GM12878 (cell line): ENCODE results near the gene DPM2. TPM values are rescaled to one million over a fixed set of nuclear protein-coding genes. Genes with fewer than 3 reads are reported as not detected.

Source experiments
- ATAC-seq: fragments of 200-7000 bp; cut with Tn5 transposase; 3 replicates; pipeline ENCODE4 v1.9.1; 2020; ENCODE audit warnings: mild to moderate bottlenecking, moderate library complexity
- BruUV-seq: library from RNA; stranded (reverse); fragments of 400-500 nt; replicated peaks from 2 replicates; lab custom pipeline; 2021; lab: Mats Ljungman, UMichigan
- CTCF ChIA-PET: fragments of 300-600 bp; sonication (Branson Sonifier 250); formaldehyde crosslinking; extraction: SDS; loops from one replicate; lab custom pipeline; 2021; ENCODE audit warnings: inconsistent platforms; lab: Yijun Ruan, JAX
- POLR2A ChIA-PET: fragments of 350-600 bp; formaldehyde crosslinking; extraction: SDS; loops from one replicate; lab custom pipeline; 2021; ENCODE audit warnings: inconsistent platforms; lab: Charles Lee
- RAD21 ChIA-PET: fragments of 300-600 bp; sonication (Branson Sonifier 250); formaldehyde crosslinking; loops from one replicate; lab custom pipeline; 2023; ENCODE audit warnings: antibody characterized with exemption; ENCODE audit not compliant: unreplicated experiment; lab: Charles Lee
- SMC1A ChIA-PET: fragments of 300-600 bp; sonication (Branson Sonifier 250); formaldehyde crosslinking; loops from one replicate; lab custom pipeline; 2023; ENCODE audit not compliant: unreplicated experiment, uncharacterized antibody; lab: Charles Lee
- DNase-seq: peaks from one replicate; pipeline ENCODE4 v3.0.0-alpha.2; 2011; ENCODE audit warnings: low read depth, low spot score
- FAIRE-seq: peaks from 3 replicates; lab custom pipeline; 2011; peaks lifted over from hg19 to GRCh38; lab: Jason Lieb, UNC
- H2AFZ ChIP-seq: 2 replicates; pipeline ENCODE4 v1.6.0; 2011; ENCODE audit warnings: low read depth, low read length, control low read depth; ENCODE audit not compliant: control insufficient read depth
- H3K27ac ChIP-seq: 2 replicates; pipeline ENCODE4 v1.5.1; 2011; ENCODE audit warnings: control low read depth; ENCODE audit not compliant: control insufficient read depth, insufficient read depth
- H3K27me3 ChIP-seq, 2 experiments: replicated peaks in 1 of 2; 2 replicates each; pipeline versions ENCODE4 v1.6.0 to v1.6.1; 2011; ENCODE audit warnings: low read length in 1 of 2; ENCODE audit not compliant: control insufficient read depth in 2 of 2, insufficient read depth in 2 of 2
- H3K36me3 ChIP-seq, 2 experiments: 2 replicates each; pipeline ENCODE4 v1.5.1; 2011; ENCODE audit warnings: low read length in 1 of 2; ENCODE audit not compliant: control insufficient read depth in 2 of 2, insufficient read depth in 2 of 2
- H3K4me1 ChIP-seq: 2 replicates; pipeline ENCODE4 v1.6.1; 2011; ENCODE audit warnings: mild to moderate bottlenecking, low read length, moderate library complexity, mixed read lengths; ENCODE audit not compliant: control insufficient read depth, insufficient read depth
- H3K4me2 ChIP-seq: 2 replicates; pipeline ENCODE4 v1.6.0; 2011; ENCODE audit warnings: control low read depth; ENCODE audit not compliant: control insufficient read depth, insufficient read depth
- H3K4me3 ChIP-seq: fragments of 200-600 bp; sonication (generic); 2 replicates; pipeline ENCODE4 v1.5.1; 2016
- H3K79me2 ChIP-seq: 2 replicates; pipeline ENCODE4 v1.6.0; 2011; ENCODE audit warnings: low read length; ENCODE audit not compliant: control insufficient read depth, insufficient read depth
- H3K9ac ChIP-seq: 2 replicates; pipeline ENCODE4 v1.8.0; 2011; ENCODE audit warnings: low read length, control low read depth, mixed read lengths; ENCODE audit not compliant: control insufficient read depth, insufficient read depth
- H3K9me3 ChIP-seq: replicated peaks from 3 replicates; pipeline ENCODE4 v1.5.1; 2011; ENCODE audit warnings: mild to moderate bottlenecking, low read length; ENCODE audit not compliant: control insufficient read depth, insufficient read depth
- H4K20me1 ChIP-seq: 2 replicates; pipeline ENCODE4 v1.6.0; 2011; ENCODE audit not compliant: control insufficient read depth, insufficient read depth
- BACH1 ChIP-seq: fragments of 450-650 bp; IDR thresholded peaks from 2 replicates; pipeline ENCODE4 v1.6.1; 2017; ENCODE audit warnings: mild to moderate bottlenecking, borderline replicate concordance
- BCLAF1 ChIP-seq: fragments of 450-650 bp; IDR thresholded peaks from 2 replicates; pipeline ENCODE4 v1.6.1; 2017; ENCODE audit warnings: antibody characterized with exemption, mild to moderate bottlenecking, moderate library complexity
- GATAD2B ChIP-seq: fragments of 450-650 bp; conservative IDR thresholded peaks from 2 replicates; pipeline ENCODE4 v1.6.1; 2017; ENCODE audit warnings: low read depth, mild to moderate bottlenecking, moderate library complexity
- HDGF ChIP-seq: fragments of 450-650 bp; IDR thresholded peaks from 2 replicates; pipeline ENCODE4 v1.6.1; 2016; ENCODE audit warnings: antibody characterized with exemption
- IRF5 ChIP-seq: fragments of 450-650 bp; IDR thresholded peaks from 2 replicates; pipeline ENCODE4 v1.6.1; 2017; ENCODE audit warnings: borderline replicate concordance
- KAT2A ChIP-seq: conservative IDR thresholded peaks from 2 replicates; pipeline ENCODE4 v1.6.1; 2011; ENCODE audit warnings: low read depth, low read length; ENCODE audit not compliant: control insufficient read depth
- MEF2A ChIP-seq: IDR thresholded peaks from 2 replicates; pipeline ENCODE4 v1.6.1; 2011; ENCODE audit warnings: low read depth, mild to moderate bottlenecking, low read length, moderate library complexity; ENCODE audit not compliant: insufficient read depth
- MEF2B ChIP-seq: fragments of 450-650 bp; IDR thresholded peaks from 2 replicates; pipeline ENCODE4 v1.6.1; 2018; ENCODE audit warnings: mild to moderate bottlenecking, moderate library complexity; ENCODE audit not compliant: partially characterized antibody, poor library complexity, severe bottlenecking
- MYB ChIP-seq: fragments of 150-350 bp; IDR thresholded peaks from 2 replicates; pipeline ENCODE4 v1.6.1; 2014; ENCODE audit warnings: mild to moderate bottlenecking, low read depth, low read length, borderline replicate concordance
- PAX5 ChIP-seq: IDR thresholded peaks from 2 replicates; pipeline ENCODE4 v1.6.1; 2011; ENCODE audit warnings: low read depth, low read length, borderline replicate concordance
- RBBP5 ChIP-seq: fragments of 200-600 bp; sonication (generic); conservative IDR thresholded peaks from 2 replicates; pipeline ENCODE4 v1.6.1; 2016
- REST ChIP-seq: IDR thresholded peaks from 2 replicates; pipeline ENCODE4 v1.6.1; 2012; ENCODE audit warnings: mild to moderate bottlenecking, low read depth, low read length
- SIX5 ChIP-seq: IDR thresholded peaks from 2 replicates; pipeline ENCODE4 v1.6.1; 2011; ENCODE audit warnings: mild to moderate bottlenecking, low read depth, low read length, moderate library complexity; ENCODE audit not compliant: severe bottlenecking
- TARDBP ChIP-seq: IDR thresholded peaks from 2 replicates; pipeline ENCODE4 v1.6.1; 2016; ENCODE audit warnings: borderline replicate concordance
- YY1 ChIP-seq: IDR thresholded peaks from 2 replicates; pipeline ENCODE4 v1.6.1; 2011; ENCODE audit warnings: low read depth, mild to moderate bottlenecking, low read length
- ZNF217 ChIP-seq: fragments of 450-650 bp; IDR thresholded peaks from 2 replicates; pipeline ENCODE4 v1.6.1; 2017; ENCODE audit warnings: antibody characterized with exemption, mild to moderate bottlenecking
- WGBS: methylation state at CpG from one replicate; pipeline ENCODE4 v1.1.6; 2016; ENCODE audit warnings: low lambda C conversion rate; ENCODE audit not compliant: insufficient replicate concordance, insufficient coverage; ENCODE audit errors: missing lambda C conversion rate; 5-methylcytosine and 5-hydroxymethylcytosine counted together
- in situ Hi-C: fragments of 300-500 bp; cut with MboI; formaldehyde crosslinking; loops from 9 replicates; pipeline ENCODE4 v1.14.3; 2018; ENCODE audit warnings: mixed read lengths
- intact Hi-C: fragments of 100-400 bp; cut with micrococcal nuclease; formaldehyde crosslinking; loops from one replicate; pipeline ENCODE4 v1.14.2; 2022; ENCODE audit not compliant: unreplicated experiment
- polyA plus RNA-seq, 11 experiments: library from polyadenylated mRNA; depleted of rRNA in 4 of 11; unstranded in 6 of 11; stranded (reverse) in 5 of 11; fragments of >200 nt; fragmentation: Nextera tagmentation in 4 of 11; fragmentation: Illumina TruSeq in 1 of 11; extraction: Ambion mirVana in 4 of 11; extraction: Trizol in 1 of 11; gene quantifications; 1 replicate in 1 of 11; 2 replicates in 10 of 11; pipeline versions ENCODE4 v1.2.1 to v1.2.3, GENCODE V29; 2011 to 2016; ENCODE audit warnings: inconsistent platforms in 2 of 11, missing spikeins in 2 of 11, low read depth in 1 of 11
- total RNA-seq, 4 experiments: library from RNA; depleted of rRNA in 3 of 4; stranded (reverse); fragments of >200 nt in 3 of 4; fragmentation: Illumina TruSeq in 1 of 4; extraction: Trizol in 1 of 4; gene quantifications; 2 replicates each; pipeline versions ENCODE4 v1.2.1 to v1.2.3, GENCODE V29; 2013 to 2021

DPM2 gene
- total and polyA plus RNA-seq, 10 of the 15 experiments (the other 5 are each of a cell fraction or from before 2014, with no cell fraction given), result 22.7 to 77.9 (median 44.7) TPM

GRCh38 chr9:127943011-127943662 lies 5.5 kb upstream of the DPM2 start:
- peaks cover 9% of the 10 kb centered on the region for H3K4me1 ChIP-seq
- H3K79me2 ChIP-seq, result no peaks in the 10 kb centered on the region
- POLR2A ChIA-PET, result interaction anchor here (1.0 kb wide), 2 partner anchors 10 to 36 kb away, joined by 3 to 4 read pairs; no protein-coding TSS in a partner anchor
- no peak overlapping the region for H3K9ac ChIP-seq
- RAD21 ChIA-PET, result interaction anchor here (0.7 to 5.0 kb wide), 10 partner anchors 13 to 208 kb away, joined by 3 to 83 read pairs (median 5); partner anchors contain the start of genes EEIG1, PIP5KL1 and TOR2A
- CTCF ChIA-PET, result interaction anchor here (0.7 to 7.7 kb wide), 46 partner anchors 9 to 243 kb away, joined by 3 to 261 read pairs (median 4); partner anchors contain the start of genes EEIG1, NAIF1, PIP5KL1 and SLC25A25
- no peaks in the 10 kb centered on the region for H3K9me3 ChIP-seq
- H3K4me3 ChIP-seq, result no peak overlapping the region
- no peaks in the 10 kb centered on the region for H3K27me3 ChIP-seq
- no peak overlapping the region for H3K27ac ChIP-seq
- no peak for DNase-seq
- FAIRE-seq, result no peak
- SMC1A ChIA-PET, result interaction anchor here (0.6 to 7.2 kb wide), 13 partner anchors 9 to 182 kb away, joined by 3 to 84 read pairs (median 4); no protein-coding TSS in a partner anchor
- no TSS peak for BruUV-seq
- no peaks in the 10 kb centered on the region for H4K20me1 ChIP-seq
- no peak overlapping the region for H2AFZ ChIP-seq
- no peak overlapping the region for H3K4me2 ChIP-seq
- in situ Hi-C loops, result no loop called here
- ATAC-seq, result peak; percentile 10; the same call in 2 of the 3 replicates
- intact Hi-C loops, result loop anchor here (1.0 kb wide), 2 partner anchors 92 to 174 kb away; no protein-coding TSS in a partner anchor
- H3K36me3 ChIP-seq, result peaks cover 0 to 11% of the 10 kb centered on the region in 2 experiments; a peak in 3 of 4 replicates
- WGBS, result 65% methylated on average over 14 of the region's 14 CpGs
- TF ChIP-seq PAX5 (no peak), BACH1 (no peak), BCLAF1 (no peak), SIX5 (no peak), YY1 (no peak), MEF2A (no peak), KAT2A (no peak), MEF2B (peak; percentile 42), HDGF (peak; percentile 81; the same call in 1 of the 2 replicates), GATAD2B (0 out of 2 replicates have a peak, but pooled peaks have one; percentile 55), ZNF217 (no peak), TARDBP (no peak), IRF5 (no peak), REST (no peak), MYB (no peak), RBBP5 (no peak)
